WTC11 (cell line): ENCODE results near the gene RTN4RL1. TPM values are rescaled to one million over a fixed set of nuclear protein-coding genes. Genes with fewer than 3 reads are reported as not detected.

Source experiments
- CREM ChIP-seq: sonication (generic); formaldehyde crosslinking; IDR thresholded peaks from 2 replicates; pipeline ENCODE4 v1.8.1; 2022; ENCODE audit warnings: mild to moderate bottlenecking, missing genetic modification reagents, moderate library complexity
- CTCF ChIP-seq: fragments of 200-600 bp; IDR thresholded peaks from 2 replicates; pipeline ENCODE4 v1.8.0; 2022; ENCODE audit warnings: antibody characterized with exemption
- E2F5 ChIP-seq: sonication (generic); formaldehyde crosslinking; IDR thresholded peaks from 2 replicates; pipeline ENCODE4 v1.8.1; 2022; ENCODE audit warnings: mild to moderate bottlenecking, moderate library complexity, missing genetic modification reagents
- FOXP1 ChIP-seq: sonication (generic); formaldehyde crosslinking; IDR thresholded peaks from 2 replicates; pipeline ENCODE4 v1.8.0; 2022; ENCODE audit warnings: missing genetic modification reagents, mild to moderate bottlenecking, moderate library complexity, borderline replicate concordance
- HMGXB4 ChIP-seq: sonication (generic); formaldehyde crosslinking; IDR thresholded peaks from 2 replicates; pipeline ENCODE4 v1.8.1; 2023; ENCODE audit warnings: mild to moderate bottlenecking, moderate library complexity, missing genetic modification reagents
- IRF2 ChIP-seq: sonication (generic); formaldehyde crosslinking; IDR thresholded peaks from 2 replicates; pipeline ENCODE4 v1.8.0; 2022; ENCODE audit warnings: low read depth, missing genetic modification reagents, borderline replicate concordance
- JUN ChIP-seq: sonication (generic); formaldehyde crosslinking; IDR thresholded peaks from 2 replicates; pipeline ENCODE4 v1.8.0; 2023; ENCODE audit warnings: mild to moderate bottlenecking, missing genetic modification reagents
- KAT7 ChIP-seq: sonication (generic); formaldehyde crosslinking; IDR thresholded peaks from 2 replicates; pipeline ENCODE4 v1.8.1; 2023; ENCODE audit warnings: missing genetic modification reagents, mild to moderate bottlenecking, borderline replicate concordance
- MLX ChIP-seq: sonication (generic); formaldehyde crosslinking; IDR thresholded peaks from 2 replicates; pipeline ENCODE4 v1.8.1; 2023; ENCODE audit warnings: mild to moderate bottlenecking, missing genetic modification reagents, moderate library complexity
- NFE2L1 ChIP-seq: sonication (generic); formaldehyde crosslinking; IDR thresholded peaks from 2 replicates; pipeline ENCODE4 v1.8.1; 2023; ENCODE audit warnings: missing genetic modification reagents
- PRDM15 ChIP-seq: sonication (generic); formaldehyde crosslinking; IDR thresholded peaks from 2 replicates; pipeline ENCODE4 v1.8.0; 2022; ENCODE audit warnings: missing genetic modification reagents
- PRRX2 ChIP-seq: fragments of 250-450 bp; sonication (Bioruptor Pico); IDR thresholded peaks from 2 replicates; pipeline ENCODE4 v1.8.0; 2021; ENCODE audit warnings: mild to moderate bottlenecking
- USF1 ChIP-seq: sonication (generic); formaldehyde crosslinking; IDR thresholded peaks from 2 replicates; pipeline ENCODE4 v1.8.0; 2022; ENCODE audit warnings: mild to moderate bottlenecking, missing genetic modification reagents
- ZBTB21 ChIP-seq: sonication (generic); formaldehyde crosslinking; IDR thresholded peaks from 2 replicates; pipeline ENCODE4 v1.8.1; 2023; ENCODE audit warnings: mild to moderate bottlenecking, missing genetic modification reagents, borderline replicate concordance
- ZBTB43 ChIP-seq: sonication (generic); formaldehyde crosslinking; IDR thresholded peaks from 2 replicates; pipeline ENCODE4 v1.8.1; 2023; ENCODE audit warnings: mild to moderate bottlenecking, missing genetic modification reagents
- ZNF317 ChIP-seq: sonication (generic); formaldehyde crosslinking; IDR thresholded peaks from 2 replicates; pipeline ENCODE4 v1.8.1; 2023; ENCODE audit warnings: low read depth, mild to moderate bottlenecking, moderate library complexity, missing genetic modification reagents, borderline replicate concordance
- ZNF396 ChIP-seq: fragments of 250-450 bp; sonication (Bioruptor Pico); IDR thresholded peaks from 2 replicates; pipeline ENCODE4 v1.8.0; 2021; ENCODE audit warnings: mild to moderate bottlenecking, moderate library complexity, borderline replicate concordance
- ZNF423 ChIP-seq: fragments of 250-450 bp; sonication (Bioruptor Pico); IDR thresholded peaks from 2 replicates; pipeline ENCODE4 v2.1.2; 2022; ENCODE audit warnings: mild to moderate bottlenecking, moderate library complexity
- ZNF512 ChIP-seq: sonication (generic); formaldehyde crosslinking; IDR thresholded peaks from 2 replicates; pipeline ENCODE4 v1.8.1; 2022; ENCODE audit warnings: missing genetic modification reagents, borderline replicate concordance
- total RNA-seq: library from RNA; stranded (reverse); gene quantifications from 3 replicates; pipeline ENCODE4 v1.2.3, GENCODE V29; 2021

The RTN4RL1 gene
- total RNA-seq, 1 experiment from 2014 or later: 0.72 TPM

- no peak for TF ChIP-seq MLX (CRISPR knock-in tag)
- no peak for TF ChIP-seq ZNF423 (CRISPR knock-in tag)
- peak; percentile 70; the same call in 1 of the 2 replicates for TF ChIP-seq ZBTB43 (CRISPR knock-in tag)
- TF ChIP-seq ZBTB21 (CRISPR knock-in tag): peak; percentile 79; the same call in 1 of the 2 replicates
- TF ChIP-seq CREM: no peak
- TF ChIP-seq USF1: peak; percentile 88
- no peak for TF ChIP-seq ZNF512 (CRISPR knock-in tag)
- peak; percentile 51; the same call in 1 of the 2 replicates for TF ChIP-seq E2F5 (CRISPR knock-in tag)
- peak; percentile 91 for TF ChIP-seq FOXP1
- TF ChIP-seq NFE2L1 (CRISPR knock-in tag): peak; percentile 74
- no peak for TF ChIP-seq CTCF
- 0 out of 2 replicates have a peak, but pooled peaks have one; percentile 64 for TF ChIP-seq IRF2 (CRISPR knock-in tag)
- no peak for TF ChIP-seq PRRX2 (CRISPR knock-in tag)
- TF ChIP-seq ZNF396 (CRISPR knock-in tag): no peak
- no peak for TF ChIP-seq ZNF317 (CRISPR knock-in tag)
- 0 out of 2 replicates have a peak, but pooled peaks have one; percentile 74 for TF ChIP-seq KAT7 (CRISPR knock-in tag)
- TF ChIP-seq PRDM15 (CRISPR knock-in tag): no peak
- peak; percentile 73 for TF ChIP-seq HMGXB4
- peak; percentile 30; the same call in 1 of the 2 replicates for TF ChIP-seq JUN (CRISPR knock-in tag)
Measured at GRCh38 chr17:2029911-2030778, 5.0 kb upstream of the RTN4RL1 start, which contains the start of gene DPH1 (continued).
